HG03025 (cell line): ENCODE results near the gene ACIN1.
A peak's percentile ranks its signal among the peaks of the same experiment; 100 is the strongest.

Experiments
- ATAC-seq: cut with Tn5 transposase; IDR thresholded peaks from one replicate; pipeline ENCODE4 v1.9.1; 2021; ENCODE audit warnings: mild to moderate bottlenecking, moderate library complexity; ENCODE audit not compliant: unreplicated experiment, low FRiP score

ACIN1 gene

GRCh38 chr14:23094666-23095195 is at the start of gene ACIN1:
TSS of gene ACIN1 (minus strand) at chr14:23095136. CDS start at chr14:23095112, 24 bp downstream.
- ATAC-seq, result peak; percentile 40

GRCh38 chr14:23143911-23144310 is 49.0 kb upstream of the ACIN1 start:
- ATAC-seq, result no peak

GRCh38 chr14:23142826-23143225 is 47.9 kb upstream of the ACIN1 start:
- ATAC-seq, result no peak

GRCh38 chr14:23141706-23142444 is 46.9 kb upstream of the ACIN1 start:
- no peak for ATAC-seq

- no peak for ATAC-seq
Measured at GRCh38 chr14:23140371-23140770, 45.4 kb upstream of the ACIN1 start.

- ATAC-seq, result no peak
Measured at GRCh38 chr14:23139874-23140273, 44.9 kb upstream of the ACIN1 start.

- ATAC-seq, result no peak
Measured at GRCh38 chr14:23137813-23138535, 43.0 kb upstream of the ACIN1 start.

GRCh38 chr14:23137192-23137812 is 42.4 kb upstream of the ACIN1 start:
- ATAC-seq, result no peak

- ATAC-seq, result no peak
Measured at GRCh38 chr14:23136566-23137133, 41.7 kb upstream of the ACIN1 start.

GRCh38 chr14:23132970-23133369 is 38.0 kb upstream of the ACIN1 start:
- ATAC-seq, result no peak

GRCh38 chr14:23131482-23131881 is 36.5 kb upstream of the ACIN1 start:
- no peak for ATAC-seq

GRCh38 chr14:23130871-23131270 is 35.9 kb upstream of the ACIN1 start:
- ATAC-seq, result no peak

GRCh38 chr14:23129759-23130316 is 34.9 kb upstream of the ACIN1 start:
- ATAC-seq, result no peak

GRCh38 chr14:23128969-23129758 is 34.2 kb upstream of the ACIN1 start:
- no peak for ATAC-seq

GRCh38 chr14:23127861-23128260 is 32.9 kb upstream of the ACIN1 start:
- ATAC-seq, result no peak

- ATAC-seq, result no peak
Measured at GRCh38 chr14:23126548-23127278, 31.8 kb upstream of the ACIN1 start.

GRCh38 chr14:23125933-23126524 is 31.1 kb upstream of the ACIN1 start:
- no peak for ATAC-seq

GRCh38 chr14:23125011-23125410 is 30.1 kb upstream of the ACIN1 start:
- ATAC-seq, result no peak
